AG10803 (cell line): ENCODE results near the gene ZNF446.

Experiments
- DNase-seq: peaks from one replicate; pipeline ENCODE4 v3.0.0; 2010; ENCODE audit warnings: low read depth
- H3K4me3 ChIP-seq: 2 replicates; pipeline ENCODE4 v1.5.1; 2011; ENCODE audit warnings: mild to moderate bottlenecking, low read length, control low read depth
- TF ChIP-seq, protein P1 (sequence below): conservative IDR thresholded peaks from 2 replicates; pipeline ENCODE4 v1.5.1; 2011; ENCODE audit warnings: mild to moderate bottlenecking, low read length, control low read depth, inconsistent platforms

The ZNF446 gene

DNA sequence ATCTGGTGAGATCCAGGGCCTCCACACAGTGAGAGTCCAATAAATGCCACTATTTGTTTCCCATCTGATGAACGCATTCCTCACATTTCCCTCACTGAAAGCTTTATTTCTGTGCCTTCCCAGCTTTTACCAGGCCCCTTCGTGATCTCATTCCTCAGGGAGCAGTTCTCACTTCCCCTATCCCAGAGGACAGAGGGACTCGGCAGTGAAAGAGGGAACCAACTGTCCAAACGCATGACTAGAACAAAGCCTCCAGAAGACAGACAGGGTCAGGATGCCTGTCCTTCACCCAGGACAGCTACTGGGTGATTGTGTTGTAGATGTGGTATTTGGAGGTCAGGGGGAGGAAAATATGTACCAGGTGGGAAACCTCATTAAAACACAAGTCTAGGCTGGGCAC lies 45.5 kb downstream of the ZNF446 start:
- TF ChIP-seq, protein P1, sequence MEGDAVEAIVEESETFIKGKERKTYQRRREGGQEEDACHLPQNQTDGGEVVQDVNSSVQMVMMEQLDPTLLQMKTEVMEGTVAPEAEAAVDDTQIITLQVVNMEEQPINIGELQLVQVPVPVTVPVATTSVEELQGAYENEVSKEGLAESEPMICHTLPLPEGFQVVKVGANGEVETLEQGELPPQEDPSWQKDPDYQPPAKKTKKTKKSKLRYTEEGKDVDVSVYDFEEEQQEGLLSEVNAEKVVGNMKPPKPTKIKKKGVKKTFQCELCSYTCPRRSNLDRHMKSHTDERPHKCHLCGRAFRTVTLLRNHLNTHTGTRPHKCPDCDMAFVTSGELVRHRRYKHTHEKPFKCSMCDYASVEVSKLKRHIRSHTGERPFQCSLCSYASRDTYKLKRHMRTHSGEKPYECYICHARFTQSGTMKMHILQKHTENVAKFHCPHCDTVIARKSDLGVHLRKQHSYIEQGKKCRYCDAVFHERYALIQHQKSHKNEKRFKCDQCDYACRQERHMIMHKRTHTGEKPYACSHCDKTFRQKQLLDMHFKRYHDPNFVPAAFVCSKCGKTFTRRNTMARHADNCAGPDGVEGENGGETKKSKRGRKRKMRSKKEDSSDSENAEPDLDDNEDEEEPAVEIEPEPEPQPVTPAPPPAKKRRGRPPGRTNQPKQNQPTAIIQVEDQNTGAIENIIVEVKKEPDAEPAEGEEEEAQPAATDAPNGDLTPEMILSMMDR = no peak
- H3K4me3 ChIP-seq = no peak overlapping the region
- DNase-seq = no peak

DNA sequence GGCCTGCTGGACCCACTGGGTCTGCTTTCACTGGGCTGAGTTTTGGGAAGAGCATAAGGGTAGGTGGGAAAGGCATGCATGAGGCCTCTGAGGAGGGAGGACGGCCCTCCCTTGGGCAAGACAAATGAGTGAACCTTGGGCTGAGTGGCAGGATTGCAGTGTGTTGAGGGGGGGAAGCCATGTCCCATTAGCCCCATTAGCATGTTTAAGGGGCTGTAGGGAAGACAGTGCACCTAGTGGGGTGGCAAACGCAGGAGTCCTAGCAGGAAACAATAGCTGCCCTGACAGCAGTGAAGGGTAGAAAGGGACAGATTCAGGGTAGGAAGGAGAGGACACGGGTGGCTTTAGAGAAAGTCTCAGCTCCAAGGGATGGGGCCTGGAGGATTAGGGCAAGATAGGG lies 46.6 kb downstream of the ZNF446 start:
- TF ChIP-seq, protein P1 = no peak
- H3K4me3 ChIP-seq = no peak overlapping the region
- DNase-seq = no peak

DNA sequence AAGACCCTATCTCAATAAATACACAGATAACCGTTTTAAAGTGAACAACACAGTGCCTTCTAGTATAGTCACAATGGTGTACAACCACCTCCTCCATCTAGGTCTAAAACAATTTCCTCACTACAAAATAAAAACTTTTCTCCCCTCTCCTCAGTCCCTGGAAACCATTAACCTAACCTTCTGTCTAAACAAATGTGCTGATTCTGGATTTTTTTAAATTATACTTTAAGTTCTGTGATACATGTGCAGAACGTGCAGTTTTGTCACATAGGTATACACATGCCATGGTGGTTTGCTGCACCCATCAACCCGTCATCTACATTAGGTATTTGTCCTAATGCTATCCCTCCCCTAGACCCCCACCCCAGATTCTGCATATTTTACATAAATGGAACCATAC lies 53.3 kb downstream of the ZNF446 start:
- DNase-seq = no peak
- TF ChIP-seq, protein P1 = no peak
- H3K4me3 ChIP-seq = no peak overlapping the region
